ENCODE measurements around the gene NABP2.

NABP2 gene

DNA sequence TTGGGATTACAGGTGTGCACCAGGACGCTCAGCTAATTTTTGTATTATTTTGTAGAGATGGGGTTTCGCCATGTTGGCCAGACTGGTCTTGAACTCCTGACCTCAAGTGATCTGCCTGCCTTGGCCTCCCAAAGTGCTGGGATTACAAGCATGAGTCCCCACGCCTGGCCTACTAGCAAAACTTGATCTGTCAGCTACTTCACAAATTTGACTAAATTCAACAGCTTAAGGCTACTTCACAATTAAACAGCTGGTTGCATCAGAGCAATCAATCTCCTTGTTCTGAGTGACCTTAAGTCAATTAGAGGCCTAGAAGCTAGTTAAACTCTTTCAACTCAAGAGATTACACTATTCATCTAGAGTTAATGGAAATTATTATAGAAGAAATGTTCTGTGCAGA, 54.8 kb downstream of the NABP2 start:
- no peak for DNase-seq (ENCODE audit: low read depth in 3 of 3)

Measured in stimulated activated CD4-positive, alpha-beta T cell treated with anti-CD3 and anti-CD28 coated beads, TNF-alpha, amount 100 ng/mL, for 48 hours (primary cell).